Upper lobe of right lung (tissue), 1 donor: ENCODE results near the gene NPTXR. TPM values are rescaled to one million over a fixed set of nuclear protein-coding genes. Genes with fewer than 3 reads are reported as not detected.
A peak's percentile ranks its signal among the peaks of the same experiment; 100 is the strongest.

Source experiments
- ATAC-seq: fragments of 200-7000 bp; cut with Tn5 transposase; one replicate; pipeline ENCODE4 v1.9.1; 2020; ENCODE audit warnings: mild to moderate bottlenecking, moderate library complexity
- DNase-seq: peaks from one replicate; pipeline ENCODE4 v3.0.0-alpha.2; 2020
- H3K27ac ChIP-seq: fragments of 200-600 bp; one replicate; pipeline ENCODE4 v1.8.0; 2022
- H3K27me3 ChIP-seq: fragments of 200-600 bp; one replicate; pipeline ENCODE4 v1.8.0; 2022; ENCODE audit warnings: mild to moderate bottlenecking
- H3K36me3 ChIP-seq: fragments of 200-600 bp; one replicate; pipeline ENCODE4 v1.8.0; 2022
- H3K4me1 ChIP-seq: fragments of 200-600 bp; one replicate; pipeline ENCODE4 v1.8.0; 2022
- H3K4me3 ChIP-seq: fragments of 200-600 bp; one replicate; pipeline ENCODE4 v1.8.0; 2022; ENCODE audit warnings: mild to moderate bottlenecking
- H3K9me3 ChIP-seq: fragments of 200-600 bp; one replicate; pipeline ENCODE4 v1.8.0; 2022
- CTCF ChIP-seq: fragments of 200-600 bp; IDR thresholded peaks from one replicate; pipeline ENCODE4 v1.8.0; 2022; ENCODE audit warnings: antibody characterized with exemption
- intact Hi-C: fragments of 100-400 bp; cut with DNase I; formaldehyde crosslinking; loops from one replicate; pipeline ENCODE4 v1.11.0; 2022
- total RNA-seq: library from RNA; stranded (reverse); fragmentation: NEBNext Ultra II Directional; extraction: Animal tissue kit (Norgen Biotek cat#: 25700); gene quantifications from one replicate; pipeline ENCODE4 v1.2.1, GENCODE V29; 2021
- donor health status: DM: no; HTN: yes; CAD: no; lungs with severe emphysema.

NPTXR gene
- total RNA-seq, 1 donor from 2014 or later: 6.3 TPM

- Histone ChIP-seq H3K9me3 (no peaks in the 10 kb centered on the region), H3K27ac (no peak overlapping the region), H3K36me3 (no peaks in the 10 kb centered on the region), H3K4me3 (no peak overlapping the region), H3K4me1 (no peaks in the 10 kb centered on the region), H3K27me3 (no peaks in the 10 kb centered on the region)
- DNase-seq (peak; percentile 48), ATAC-seq (no peak)
- TF ChIP-seq CTCF: no peak
- intact Hi-C loops: no loop called here
These were observed 13.1 kb downstream of the NPTXR start for GRCh38 chr22:38830845-38831108.

- no peak for TF ChIP-seq CTCF
- ATAC-seq (no peak), DNase-seq (no peak)
- Histone ChIP-seq H3K4me1 (no peaks in the 10 kb centered on the region), H3K27ac (no peak overlapping the region), H3K27me3 (no peaks in the 10 kb centered on the region), H3K9me3 (no peaks in the 10 kb centered on the region), H3K36me3 (no peaks in the 10 kb centered on the region), H3K4me3 (no peak overlapping the region)
- intact Hi-C loops: no loop called here
These were observed 13.6 kb downstream of the NPTXR start for GRCh38 chr22:38830026-38830844.

GRCh38 chr22:38829485-38829884 lies 14.3 kb downstream of the NPTXR start:
- no peaks in the 10 kb centered on the region for H3K9me3 ChIP-seq
- no peak overlapping the region for H3K27ac ChIP-seq
- H3K4me3 ChIP-seq: no peak overlapping the region
- TF ChIP-seq CTCF: no peak
- ATAC-seq (no peak), DNase-seq (no peak)
- H3K27me3 ChIP-seq: no peaks in the 10 kb centered on the region
- no peaks in the 10 kb centered on the region for H3K36me3 ChIP-seq
- no peaks in the 10 kb centered on the region for H3K4me1 ChIP-seq
- intact Hi-C loops: no loop called here

GRCh38 chr22:38828616-38829205 lies 15.1 kb downstream of the NPTXR start:
- DNase-seq (peak; percentile 26), ATAC-seq (no peak)
- no peaks in the 10 kb centered on the region for H3K27me3 ChIP-seq
- no peak overlapping the region for H3K4me3 ChIP-seq
- H3K9me3 ChIP-seq: no peaks in the 10 kb centered on the region
- intact Hi-C loops: no loop called here
- no peak overlapping the region for H3K27ac ChIP-seq
- no peak for TF ChIP-seq CTCF
- no peaks in the 10 kb centered on the region for H3K4me1 ChIP-seq
- no peaks in the 10 kb centered on the region for H3K36me3 ChIP-seq

- intact Hi-C loops: no loop called here
- ATAC-seq (no peak), DNase-seq (no peak)
- no peaks in the 10 kb centered on the region for H3K9me3 ChIP-seq
- no peak overlapping the region for H3K4me3 ChIP-seq
- no peak overlapping the region for H3K27ac ChIP-seq
- no peak for TF ChIP-seq CTCF
- H3K4me1 ChIP-seq: no peaks in the 10 kb centered on the region
- H3K36me3 ChIP-seq: no peaks in the 10 kb centered on the region
- H3K27me3 ChIP-seq: no peaks in the 10 kb centered on the region
These were observed 15.6 kb downstream of the NPTXR start for GRCh38 chr22:38828191-38828590.
